Erythroblast (primary cell): ENCODE results near the gene ANGEL1.
A peak's percentile ranks its signal among the peaks of the same experiment; 100 is the strongest.

ENCODE experiments used
- DNase-seq, 2 experiments: peaks; one replicate each; lab custom pipeline; 2025; lab: John Stamatoyannopoulos, UW
- GATA1 ChIP-seq: IDR thresholded peaks from 2 replicates; pipeline ENCODE4 v1.6.1; 2011; ENCODE audit warnings: low read depth, mild to moderate bottlenecking, control low read depth, low read length, moderate library complexity
- POLR2A ChIP-seq: IDR thresholded peaks from 2 replicates; pipeline ENCODE4 v1.6.1; 2011; ENCODE audit warnings: mild to moderate bottlenecking, low read length

ANGEL1 gene

GRCh38 chr14:76778546-76779215, 34.0 kb downstream of the ANGEL1 start:
- no peak for TF ChIP-seq POLR2A
- no peak for TF ChIP-seq GATA1
- DNase-seq: no peak

- no peak for TF ChIP-seq POLR2A
- no peak for TF ChIP-seq GATA1
- no peak for DNase-seq
Measured at GRCh38 chr14:76777721-76778120, 35.0 kb downstream of the ANGEL1 start.

- no peak for DNase-seq
- TF ChIP-seq GATA1 (no peak), POLR2A (no peak)
Measured at GRCh38 chr14:76776428-76777251, 36.0 kb downstream of the ANGEL1 start.

- TF ChIP-seq GATA1: no peak
- TF ChIP-seq POLR2A: no peak
- DNase-seq: no peak
Measured at GRCh38 chr14:76775695-76776427, 36.8 kb downstream of the ANGEL1 start.

- TF ChIP-seq GATA1: no peak
- no peak for TF ChIP-seq POLR2A
- DNase-seq: no peak
Measured at GRCh38 chr14:76774821-76775694, 37.6 kb downstream of the ANGEL1 start.

- no peak for DNase-seq
- no peak for TF ChIP-seq POLR2A
- TF ChIP-seq GATA1: no peak
Measured at GRCh38 chr14:76773956-76774820, 38.5 kb downstream of the ANGEL1 start.

- DNase-seq: peak; percentile 32 to 56
- TF ChIP-seq GATA1 (no peak), POLR2A (no peak)
Measured at GRCh38 chr14:76773188-76773885, 39.3 kb downstream of the ANGEL1 start.

GRCh38 chr14:76772300-76773187, 40.1 kb downstream of the ANGEL1 start:
- TF ChIP-seq GATA1 (no peak), POLR2A (no peak)
- no peak for DNase-seq

- DNase-seq: no peak
- TF ChIP-seq GATA1 (no peak), POLR2A (no peak)
Measured at GRCh38 chr14:76771437-76771980, 41.2 kb downstream of the ANGEL1 start.

GRCh38 chr14:76770521-76771436, 41.9 kb downstream of the ANGEL1 start:
- no peak for DNase-seq
- TF ChIP-seq POLR2A: no peak
- TF ChIP-seq GATA1: no peak
